Measurements from ENCODE around the gene LBX1. TPM values are rescaled to one million over a fixed set of nuclear protein-coding genes. Genes with fewer than 3 reads are reported as not detected.
A peak's percentile ranks its signal among the peaks of the same experiment; 100 is the strongest.

LBX1 gene
- total and polyA plus RNA-seq, 2 donors (not counting 3 experiments of a cell fraction or from before 2014, with no cell fraction given): not detected

DNA sequence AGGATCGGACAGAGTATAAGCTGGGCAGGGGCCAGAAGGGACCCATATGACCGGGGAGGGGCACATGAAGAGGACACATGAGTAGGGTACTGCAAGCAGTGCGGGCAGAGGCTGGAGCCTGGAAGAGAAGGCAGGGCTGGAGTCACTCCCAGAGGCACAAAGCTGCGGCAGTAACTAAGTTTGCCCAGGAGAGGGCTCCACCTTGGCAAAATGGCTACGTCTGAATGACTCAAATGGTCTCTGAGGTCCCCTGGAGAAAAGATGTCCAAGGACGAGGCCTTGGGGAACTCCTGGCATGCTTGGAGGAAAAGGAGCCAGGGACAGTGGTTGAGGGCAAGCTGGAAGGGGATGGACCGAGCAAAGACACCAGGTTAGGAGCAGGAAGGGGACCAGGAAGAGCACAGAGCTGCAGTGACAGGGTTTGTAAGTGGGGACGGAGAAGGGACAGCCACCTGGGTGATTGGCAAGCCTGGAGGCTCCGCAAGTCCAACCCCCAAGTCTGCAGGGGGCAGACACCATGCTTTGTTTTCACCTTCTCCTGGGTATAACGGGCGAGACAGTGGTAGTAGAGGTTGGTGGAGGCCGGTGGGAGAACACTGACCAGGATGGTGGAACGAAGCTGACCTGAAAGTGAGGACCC lies 43.1 kb upstream of the LBX1 start:
- FAIRE-seq (peak; percentile 76), DNase-seq (ENCODE audit: low read depth, low spot score) (peak; percentile 70)
- no peak overlapping the region for H2AFZ ChIP-seq (ENCODE audit: low read depth, low read length)
- peaks cover 3 to 8% of the 10 kb centered on the region in 2 experiments for H3K27me3 ChIP-seq (ENCODE audit: control insufficient read depth in 2 of 2, insufficient read depth in 2 of 2, low read length in 2 of 2)
- intact Hi-C loops (cut with micrococcal nuclease): loop anchor here (1.0 kb wide), 2 partner anchors 170 to 298 kb away; no protein-coding TSS in a partner anchor
- H3K4me1 ChIP-seq (ENCODE audit: control insufficient read depth, extremely low read depth, insufficient read depth, low read length): no peaks in the 10 kb centered on the region
- POLR2A ChIA-PET: no interaction called here
- H3K79me2 ChIP-seq (ENCODE audit: control insufficient read depth, insufficient read depth, low read length): no peaks in the 10 kb centered on the region
- dilution Hi-C loops (cut with MboI; ENCODE audit: extremely low pct_ligation_motif_present, low sequenced_read_pairs): no loop called here
- no peaks in the 10 kb centered on the region for H4K20me1 ChIP-seq (replicated peaks; ENCODE audit: control insufficient read depth, extremely low read depth, insufficient read depth, low read length)
- H3K4me3 ChIP-seq (replicated peaks in 1 of 3; ENCODE audit: insufficient read depth in 1 of 3, low read depth in 1 of 3, low read length in 3 of 3): no peak overlapping the region
- BruUV-seq (replicated peaks): no TSS peak
- TF ChIP-seq MAX (IDR thresholded peaks at IDR 0.05; ENCODE audit: insufficient read depth, insufficient read length): no peak
- no peak for TF ChIP-seq JUN (IDR thresholded peaks at IDR 0.05; ENCODE audit: borderline replicate concordance, insufficient read depth, insufficient read length, low read depth)
- TF ChIP-seq, protein P1, sequence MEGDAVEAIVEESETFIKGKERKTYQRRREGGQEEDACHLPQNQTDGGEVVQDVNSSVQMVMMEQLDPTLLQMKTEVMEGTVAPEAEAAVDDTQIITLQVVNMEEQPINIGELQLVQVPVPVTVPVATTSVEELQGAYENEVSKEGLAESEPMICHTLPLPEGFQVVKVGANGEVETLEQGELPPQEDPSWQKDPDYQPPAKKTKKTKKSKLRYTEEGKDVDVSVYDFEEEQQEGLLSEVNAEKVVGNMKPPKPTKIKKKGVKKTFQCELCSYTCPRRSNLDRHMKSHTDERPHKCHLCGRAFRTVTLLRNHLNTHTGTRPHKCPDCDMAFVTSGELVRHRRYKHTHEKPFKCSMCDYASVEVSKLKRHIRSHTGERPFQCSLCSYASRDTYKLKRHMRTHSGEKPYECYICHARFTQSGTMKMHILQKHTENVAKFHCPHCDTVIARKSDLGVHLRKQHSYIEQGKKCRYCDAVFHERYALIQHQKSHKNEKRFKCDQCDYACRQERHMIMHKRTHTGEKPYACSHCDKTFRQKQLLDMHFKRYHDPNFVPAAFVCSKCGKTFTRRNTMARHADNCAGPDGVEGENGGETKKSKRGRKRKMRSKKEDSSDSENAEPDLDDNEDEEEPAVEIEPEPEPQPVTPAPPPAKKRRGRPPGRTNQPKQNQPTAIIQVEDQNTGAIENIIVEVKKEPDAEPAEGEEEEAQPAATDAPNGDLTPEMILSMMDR (IDR thresholded peaks at IDR 0.05; ENCODE audit: extremely low read depth in 1 of 2, insufficient read depth in 1 of 2, low read depth in 1 of 2, low read length in 2 of 2): peak; percentile 77 to 89
- TF ChIP-seq POLR2AphosphoS5 (IDR thresholded peaks at IDR 0.05; ENCODE audit: insufficient read depth, low read depth, low read length): no peak
- no peak overlapping the region for H3K4me2 ChIP-seq (ENCODE audit: insufficient read depth, low read length)
- CTCF ChIA-PET: interaction anchor here (0.8 to 7.0 kb wide), 19 partner anchors 8 to 301 kb away, joined by 3 to 52 read pairs (median 7); no protein-coding TSS in a partner anchor
- no peak overlapping the region for H3K27ac ChIP-seq (ENCODE audit: insufficient read depth, low read depth, low read length)
- H3K9me3 ChIP-seq (replicated peaks; ENCODE audit: control insufficient read depth, insufficient read depth, low read length): no peaks in the 10 kb centered on the region
- no peaks in the 10 kb centered on the region for H3K9me1 ChIP-seq (replicated peaks; ENCODE audit: control insufficient read depth, extremely low read depth, insufficient read depth, low read length)
- no peak overlapping the region for H3K9ac ChIP-seq (replicated peaks; ENCODE audit: extremely low read depth, insufficient read depth, low read length)
- H3K36me3 ChIP-seq (ENCODE audit: control insufficient read depth in 2 of 2, extremely low read depth in 1 of 2, insufficient read depth in 2 of 2, low read length in 2 of 2): no peaks in the 10 kb centered on the region
